GM18526 (cell line): ENCODE data around the gene GPR82.

Experiments used
- POLR2A ChIP-seq: IDR thresholded peaks from 3 replicates; pipeline ENCODE4 v1.6.1; 2011; ENCODE audit not compliant: insufficient read length; ENCODE audit errors: extremely low read depth

Gene GPR82

DNA sequence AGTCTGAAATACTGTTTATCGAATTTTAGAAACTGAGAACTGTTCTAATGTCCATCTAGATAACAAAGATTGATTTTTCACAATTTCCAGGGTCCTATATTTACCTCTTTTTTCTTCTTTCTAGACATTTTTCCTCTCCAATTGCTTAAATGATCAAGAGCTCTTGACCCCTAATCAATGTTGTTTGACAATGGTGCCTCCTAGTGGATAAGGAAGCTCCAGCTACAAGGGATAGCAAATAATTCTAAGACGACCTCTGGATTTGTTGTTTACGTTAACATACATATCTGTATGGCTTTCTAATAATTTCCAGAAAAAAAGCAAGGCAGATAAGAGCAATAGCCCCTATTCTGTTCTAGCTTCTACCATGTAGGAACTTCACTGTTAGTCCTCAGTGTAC is 35.8 kb downstream of the GPR82 start:
- TF ChIP-seq POLR2A: no peak

DNA sequence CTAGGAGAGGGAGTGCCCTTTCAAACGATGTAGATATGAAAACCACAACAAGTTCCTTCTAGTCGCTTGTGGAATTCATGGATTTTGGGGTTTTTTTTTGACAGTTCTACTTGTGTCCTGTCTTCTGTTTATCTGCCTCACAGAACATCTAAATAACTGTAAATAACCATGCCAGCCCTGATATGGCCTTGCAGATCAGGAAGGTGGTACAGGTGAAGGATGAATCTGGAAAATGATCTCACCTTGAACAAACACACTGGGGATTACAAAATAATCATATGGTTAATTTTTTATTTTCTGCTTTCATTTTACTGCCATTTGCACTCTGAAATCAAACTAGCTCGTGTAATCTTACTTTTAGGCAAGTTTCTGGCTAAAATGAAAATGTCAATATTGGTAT is 37.2 kb downstream of the GPR82 start:
- TF ChIP-seq POLR2A: no peak

DNA sequence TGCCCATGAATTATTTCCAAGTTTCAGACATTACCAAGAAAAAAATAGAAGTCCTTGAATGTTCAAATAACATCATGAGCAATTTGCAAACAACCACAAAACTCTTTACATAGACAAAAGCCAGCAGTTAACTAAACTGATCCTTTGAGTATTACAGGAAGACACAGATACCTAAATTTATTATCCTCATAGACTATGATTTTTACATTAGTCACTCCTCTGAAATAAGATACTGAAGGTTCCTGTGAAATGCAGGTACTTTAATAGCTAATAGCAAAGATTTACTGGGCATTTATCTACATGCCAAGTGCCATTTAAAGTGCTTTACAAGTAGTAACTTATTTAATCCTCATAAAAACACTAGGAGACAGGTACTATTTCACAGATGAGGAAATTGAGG is 37.7 kb downstream of the GPR82 start:
- no peak for TF ChIP-seq POLR2A

DNA sequence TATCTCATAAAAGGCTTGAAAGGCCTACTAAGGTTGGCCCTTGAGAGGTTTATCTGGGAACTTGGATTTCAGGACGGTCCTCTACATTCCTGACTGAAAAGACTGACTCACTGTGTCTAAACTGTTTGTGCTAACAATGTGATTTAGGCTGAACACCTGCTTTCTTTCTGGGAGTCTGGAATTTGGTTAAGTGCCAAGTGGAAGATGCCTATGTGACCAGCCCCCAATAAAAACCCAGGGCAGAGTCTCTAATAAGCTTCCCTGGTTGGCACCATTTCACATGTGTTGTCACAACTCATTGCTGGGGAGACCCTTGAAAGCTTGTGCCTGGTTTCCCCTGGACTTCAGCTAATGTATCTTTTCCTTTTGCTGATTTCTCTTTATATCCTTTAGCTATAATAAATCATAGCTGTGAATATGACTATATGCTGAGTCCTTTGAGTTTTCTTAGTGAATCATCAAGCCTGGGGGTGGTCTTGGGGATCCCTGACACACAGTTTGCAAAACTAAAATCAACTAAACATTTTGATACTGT is 55.1 kb downstream of the GPR82 start:
- no peak for TF ChIP-seq POLR2A
